T-cell (primary cell): Measurements from ENCODE around the gene CDH13. TPM values are rescaled to one million over a fixed set of nuclear protein-coding genes. Genes with fewer than 3 reads are reported as not detected.

Source experiments
- ATAC-seq, 4 experiments: fragments of 200-7000 bp in 3 of 4; fragments of 150-1000 bp in 1 of 4; cut with Tn5 transposase; replicated peaks in 1 of 4; 1 replicate in 3 of 4; 2 replicates in 1 of 4; pipeline ENCODE4 v1.10.0; 2021; ENCODE audit warnings: moderate library complexity in 3 of 4, mild to moderate bottlenecking in 2 of 4, moderate number of reproducible peaks in 1 of 4
- CTCF ChIA-PET, 2 donors: fragments of 300-600 bp; sonication (Branson Sonifier 250); formaldehyde crosslinking; loops; one replicate each; lab custom pipeline; 2022; ENCODE audit warnings: antibody characterized with exemption in 2 of 2; lab: Charles Lee
- POLR2A ChIA-PET, 2 donors: fragments of 300-600 bp; sonication (Branson Sonifier 250); formaldehyde crosslinking; loops; one replicate each; lab custom pipeline; 2022; ENCODE audit warnings: antibody characterized with exemption in 2 of 2; lab: Charles Lee
- DNase-seq, 35 experiments: peaks; one replicate each; pipeline versions ENCODE4 v3.0.0 to v3.0.0-alpha.2; 2013 to 2023
- H3K27ac ChIP-seq: one replicate; pipeline ENCODE4 v1.5.1; 2013; ENCODE audit warnings: low read length
- H3K27me3 ChIP-seq, 2 experiments: replicated peaks in 1 of 2; 1 replicate in 1 of 2; 2 replicates in 1 of 2; pipeline versions ENCODE4 v1.6.1 to v1.7.0; 2013; ENCODE audit warnings: low read length in 1 of 2, mixed read lengths in 1 of 2; ENCODE audit not compliant: control insufficient read depth in 2 of 2, insufficient read depth in 2 of 2; ENCODE audit errors: extremely low read depth in 1 of 2
- H3K36me3 ChIP-seq, 2 donors: 1 replicate in 1 of 2; 2 replicates in 1 of 2; pipeline versions ENCODE4 v1.6.1 to v1.7.0; 2013; ENCODE audit warnings: low read length in 1 of 2; ENCODE audit not compliant: control insufficient read depth in 2 of 2, insufficient read depth in 1 of 2; ENCODE audit errors: extremely low read depth in 1 of 2
- H3K4me1 ChIP-seq, 2 experiments: 1 replicate in 1 of 2; 2 replicates in 1 of 2; pipeline versions ENCODE4 v1.6.1 to v1.7.0; 2013; ENCODE audit warnings: low read length in 2 of 2, mixed read lengths in 1 of 2; ENCODE audit not compliant: insufficient read depth in 2 of 2, control insufficient read depth in 1 of 2; ENCODE audit errors: extremely low read depth in 1 of 2
- H3K4me3 ChIP-seq, 2 donors: 1 replicate in 1 of 2; 2 replicates in 1 of 2; pipeline versions ENCODE4 v1.5.1 to v1.7.0; 2013; ENCODE audit warnings: mild to moderate bottlenecking in 2 of 2, low read length in 1 of 2, moderate library complexity in 1 of 2; ENCODE audit not compliant: control insufficient read depth in 1 of 2; ENCODE audit errors: extremely low read depth in 1 of 2
- H3K9me3 ChIP-seq: 2 replicates; pipeline ENCODE4 v1.7.0; 2013
- H3K27ac Mint-ChIP-seq, 2 donors: one replicate each; pipeline ENCODE4 v1.8.0; 2020 to 2021; ENCODE audit warnings: mild to moderate bottlenecking in 2 of 2, mixed read lengths in 2 of 2
- H3K27me3 Mint-ChIP-seq, 2 donors: one replicate each; pipeline ENCODE4 v1.8.0; 2021 to 2022; ENCODE audit warnings: mixed read lengths in 2 of 2
- H3K36me3 Mint-ChIP-seq: one replicate; pipeline ENCODE4 v1.8.0; 2021; ENCODE audit warnings: mixed read lengths
- H3K4me1 Mint-ChIP-seq, 3 donors: one replicate each; pipeline ENCODE4 v1.8.0; 2020 to 2022; ENCODE audit warnings: mixed read lengths in 3 of 3, mild to moderate bottlenecking in 1 of 3
- H3K4me3 Mint-ChIP-seq, 3 donors: one replicate each; pipeline ENCODE4 v1.8.0; 2020 to 2022; ENCODE audit warnings: mild to moderate bottlenecking in 3 of 3, mixed read lengths in 3 of 3, moderate library complexity in 3 of 3
- H3K9me3 Mint-ChIP-seq, 3 donors: one replicate each; pipeline ENCODE4 v1.8.0; 2020 to 2022; ENCODE audit warnings: mixed read lengths in 3 of 3
- WGBS: methylation state at CpG from one replicate; pipeline ENCODE4 v1.1.5; 2013; ENCODE audit warnings: missing lambda C conversion rate; ENCODE audit not compliant: insufficient coverage; 5-methylcytosine and 5-hydroxymethylcytosine counted together
- total RNA-seq, 35 experiments: library from RNA in 6 of 35; stranded (reverse) in 6 of 35; fragments of 120-200 nt in 1 of 35; gene quantifications; one replicate each; pipeline versions ENCODE4 v1.2.1 to v1.2.4 and lab custom pipeline; 2013 to 2026

Gene CDH13
- total RNA-seq, 5 donors from 2014 or later (not counting 1 experiment from before 2014, with no cell fraction given): not detected

- H3K27ac ChIP-seq: no peak overlapping the region
- no peaks in the 10 kb centered on the region for H3K36me3 Mint-ChIP-seq
- WGBS: 80% methylated on average over 1 of the region's 2 CpGs
- H3K9me3 ChIP-seq: no peaks in the 10 kb centered on the region
- ChIA-PET POLR2A (no interaction called here), CTCF (no interaction called here)
- no peak overlapping the region for H3K27ac Mint-ChIP-seq
- peaks cover 0 to 4% (median 0%) of the 10 kb centered on the region in 3 donors for H3K9me3 Mint-ChIP-seq
- H3K36me3 ChIP-seq: no peaks in the 10 kb centered on the region
- no peaks in the 10 kb centered on the region for H3K4me1 ChIP-seq
- ATAC-seq (no peak), DNase-seq (no peak)
- no peaks in the 10 kb centered on the region for H3K27me3 ChIP-seq
- no peak overlapping the region for H3K4me3 ChIP-seq
- H3K4me1 Mint-ChIP-seq: no peaks in the 10 kb centered on the region
- peaks cover 0 to 10% of the 10 kb centered on the region in 2 donors for H3K27me3 Mint-ChIP-seq
- H3K4me3 Mint-ChIP-seq: no peak overlapping the region
Observed at GRCh38 chr16:82684256-82684655, 57.5 kb downstream of the CDH13 start.

DNA sequence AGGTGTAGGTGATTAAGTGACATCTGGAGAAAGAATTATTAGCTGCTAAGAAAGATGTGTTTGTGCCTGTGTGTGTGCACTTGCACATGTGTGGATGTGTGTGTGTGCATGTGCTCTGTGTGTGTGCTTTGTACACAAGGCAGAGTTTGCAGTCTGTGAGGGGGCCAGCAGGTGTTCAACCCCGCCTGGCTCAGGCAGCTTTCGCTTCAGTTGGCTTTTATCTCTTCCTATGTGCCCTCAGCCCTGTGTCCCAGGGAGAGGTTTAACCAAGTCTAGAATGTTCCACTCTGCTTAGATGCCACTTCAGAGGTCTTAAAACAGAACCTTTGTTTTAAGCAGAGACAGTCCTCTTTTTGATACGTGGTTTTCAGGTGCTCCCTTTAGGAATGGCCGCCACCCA is 58.8 kb downstream of the CDH13 start:
- H3K27me3 Mint-ChIP-seq: peaks cover 0 to 10% of the 10 kb centered on the region in 2 donors
- no peaks in the 10 kb centered on the region for H3K36me3 Mint-ChIP-seq
- no peaks in the 10 kb centered on the region for H3K36me3 ChIP-seq
- no peaks in the 10 kb centered on the region for H3K4me1 Mint-ChIP-seq
- DNase-seq: no peak
- H3K9me3 ChIP-seq: no peaks in the 10 kb centered on the region
- 71% methylated on average over 2 of the region's 4 CpGs for WGBS
- no peak for ATAC-seq
- no peaks in the 10 kb centered on the region for H3K4me1 ChIP-seq
- no peak overlapping the region for H3K27ac Mint-ChIP-seq
- ChIA-PET CTCF (no interaction called here), POLR2A (no interaction called here)
- H3K27me3 ChIP-seq: no peaks in the 10 kb centered on the region
- H3K9me3 Mint-ChIP-seq: peaks cover 0 to 4% (median 0%) of the 10 kb centered on the region in 3 donors
- no peak overlapping the region for H3K4me3 ChIP-seq
- no peak overlapping the region for H3K4me3 Mint-ChIP-seq
- no peak overlapping the region for H3K27ac ChIP-seq

DNA sequence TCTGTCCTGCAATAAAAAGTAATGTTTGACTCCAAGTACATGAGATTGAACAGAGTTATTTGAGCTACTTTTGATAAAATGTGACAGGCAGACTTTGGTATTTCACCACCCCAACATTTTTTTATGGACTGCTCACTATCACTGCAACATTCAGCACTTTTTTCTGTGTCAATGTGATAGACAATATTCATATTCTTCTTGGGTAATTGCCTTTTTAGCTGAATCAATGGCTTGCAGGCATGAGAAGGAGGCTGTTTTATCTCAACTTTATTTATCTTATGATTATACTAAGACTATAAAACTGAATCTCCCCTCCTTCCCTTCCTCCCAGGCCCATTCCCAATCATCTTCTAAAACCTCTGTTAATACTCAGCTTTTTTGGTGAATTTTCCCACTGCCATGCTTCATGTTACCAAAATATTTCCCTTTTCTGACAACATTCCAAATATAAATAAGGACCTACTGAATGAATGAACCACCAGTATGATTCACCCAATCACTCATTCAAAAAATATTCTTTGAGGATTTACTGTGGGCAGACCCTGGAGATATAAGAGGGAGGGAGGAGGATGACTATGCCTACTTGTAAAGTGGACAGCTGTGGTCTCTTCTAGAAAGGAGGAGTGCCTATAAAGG is 67.6 kb downstream of the CDH13 start:
- ChIA-PET CTCF (interaction anchor here in 1 of 2 donors (0.7 kb wide), 1 partner anchor 54 kb away, joined by 3 read pairs; no protein-coding TSS in a partner anchor), POLR2A (no interaction called here)
- Histone ChIP-seq H3K36me3 (no peaks in the 10 kb centered on the region), H3K9me3 (no peaks in the 10 kb centered on the region), H3K27me3 (peaks cover 0 to 2% of the 10 kb centered on the region in 2 experiments), H3K4me3 (no peak overlapping the region), H3K4me1 (no peaks in the 10 kb centered on the region), H3K27ac (no peak overlapping the region)
- ATAC-seq (no peak), DNase-seq (no peak)
- Mint-ChIP-seq H3K27ac (no peak overlapping the region), H3K27me3 (peaks cover 0 to 7% of the 10 kb centered on the region in 2 donors), H3K9me3 (no peaks in the 10 kb centered on the region), H3K4me3 (no peak overlapping the region), H3K4me1 (no peaks in the 10 kb centered on the region), H3K36me3 (no peaks in the 10 kb centered on the region)

- Mint-ChIP-seq H3K27me3 (peaks cover 0 to 7% of the 10 kb centered on the region in 2 donors), H3K9me3 (no peaks in the 10 kb centered on the region), H3K36me3 (no peaks in the 10 kb centered on the region), H3K4me3 (no peak overlapping the region), H3K27ac (no peak overlapping the region), H3K4me1 (peaks cover 0 to 3% (median 0%) of the 10 kb centered on the region in 3 donors)
- ATAC-seq: no peak
- Histone ChIP-seq H3K27me3 (peaks cover 0 to 2% of the 10 kb centered on the region in 2 experiments), H3K9me3 (no peaks in the 10 kb centered on the region), H3K27ac (no peak overlapping the region), H3K36me3 (no peaks in the 10 kb centered on the region), H3K4me3 (no peak overlapping the region), H3K4me1 (no peaks in the 10 kb centered on the region)
- CTCF ChIA-PET: no interaction called here
- POLR2A ChIA-PET: no interaction called here
- WGBS: 20% methylated on average over 1 of the region's 1 CpG
- no peak for DNase-seq
Observed at GRCh38 chr16:82695806-82696205, 69.0 kb downstream of the CDH13 start.

DNA sequence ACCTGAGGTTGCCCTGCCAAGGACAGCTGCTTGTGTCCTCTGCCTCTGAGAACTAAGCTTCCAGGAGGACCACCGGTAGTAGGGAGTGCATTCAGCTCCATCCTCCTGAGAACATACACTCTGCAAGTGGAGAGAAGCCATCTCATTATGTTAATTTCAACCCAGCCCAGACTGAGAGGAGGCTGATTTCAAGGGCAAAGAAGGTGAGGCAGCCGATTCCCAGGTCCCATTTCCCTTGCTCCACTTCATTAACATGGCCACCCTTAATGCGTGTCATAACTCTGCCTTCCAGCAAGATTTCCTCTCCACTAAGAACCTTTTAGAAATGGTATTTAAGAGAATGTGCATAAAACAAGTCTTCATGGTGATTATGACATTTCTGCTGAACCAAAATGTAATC is 72.5 kb downstream of the CDH13 start:
- Mint-ChIP-seq H3K27me3 (peaks cover 7 to 16% of the 10 kb centered on the region in 2 donors), H3K9me3 (no peaks in the 10 kb centered on the region), H3K36me3 (no peaks in the 10 kb centered on the region), H3K27ac (no peak overlapping the region), H3K4me1 (peaks cover 0 to 9% (median 0%) of the 10 kb centered on the region in 3 donors), H3K4me3 (no peak overlapping the region)
- Histone ChIP-seq H3K36me3 (no peaks in the 10 kb centered on the region), H3K4me1 (no peaks in the 10 kb centered on the region), H3K9me3 (no peaks in the 10 kb centered on the region), H3K27me3 (peaks cover 0 to 2% of the 10 kb centered on the region in 2 experiments), H3K4me3 (no peak overlapping the region), H3K27ac (no peak overlapping the region)
- CTCF ChIA-PET: no interaction called here
- DNase-seq: no peak
- WGBS: no CpG with 5 or more reads among the region's 3 CpGs
- no peak for ATAC-seq
- POLR2A ChIA-PET: interaction anchor here in 1 of 2 donors (0.6 kb wide), 1 partner anchor 39 kb away, joined by 3 read pairs; no protein-coding TSS in a partner anchor

DNA sequence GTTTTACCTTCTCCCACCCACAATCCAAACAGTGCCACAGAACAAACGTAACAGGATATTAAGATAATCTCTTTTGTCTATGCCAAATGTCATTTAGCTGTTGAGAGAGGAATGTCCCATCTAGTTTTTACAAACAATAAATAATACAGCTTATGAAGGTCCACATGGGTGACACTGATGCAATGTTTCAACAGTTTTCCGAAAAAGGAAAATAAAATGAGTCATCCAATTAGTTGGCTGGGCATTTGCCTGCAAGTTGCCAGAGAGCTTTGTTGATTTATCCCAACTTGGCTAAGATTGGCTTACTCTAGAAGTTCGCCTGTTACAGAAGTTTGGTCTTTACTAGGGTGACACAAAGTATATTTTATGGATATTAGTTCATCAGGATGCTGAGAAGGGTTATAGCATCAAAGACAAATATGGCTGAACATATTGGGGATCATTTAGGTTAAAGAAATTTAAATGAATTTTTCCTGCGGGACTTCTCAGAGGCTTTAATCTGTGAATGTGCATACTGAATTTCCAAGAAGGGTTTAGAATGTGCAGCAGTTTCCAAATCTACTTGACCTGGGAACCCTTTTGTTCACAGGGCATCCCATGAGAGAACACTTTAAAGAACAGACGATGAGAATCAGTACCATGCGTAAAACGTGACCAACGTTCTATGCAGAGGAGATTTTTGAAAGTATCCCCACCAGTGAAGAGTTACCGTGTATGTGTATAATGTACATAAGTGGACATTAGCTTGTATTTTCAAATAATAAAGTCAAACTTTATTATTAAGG is 73.1 kb downstream of the CDH13 start:
- ATAC-seq (no peak), DNase-seq (no peak)
- Histone ChIP-seq H3K27me3 (peaks cover 0 to 2% of the 10 kb centered on the region in 2 experiments), H3K27ac (no peak overlapping the region), H3K4me1 (no peaks in the 10 kb centered on the region), H3K4me3 (no peak overlapping the region), H3K36me3 (no peaks in the 10 kb centered on the region), H3K9me3 (no peaks in the 10 kb centered on the region)
- CTCF ChIA-PET: no interaction called here
- H3K27ac Mint-ChIP-seq: no peak overlapping the region
- no peak overlapping the region for H3K4me3 Mint-ChIP-seq
- H3K27me3 Mint-ChIP-seq: peaks cover 7 to 16% of the 10 kb centered on the region in 2 donors
- 91% methylated on average over 4 of the region's 9 CpGs for WGBS
- no peaks in the 10 kb centered on the region for H3K9me3 Mint-ChIP-seq
- no peaks in the 10 kb centered on the region for H3K36me3 Mint-ChIP-seq
- H3K4me1 Mint-ChIP-seq: peaks cover 0 to 9% (median 0%) of the 10 kb centered on the region in 3 donors
- POLR2A ChIA-PET: interaction anchor here in 1 of 2 donors (0.6 kb wide), 1 partner anchor 39 kb away, joined by 3 read pairs; no protein-coding TSS in a partner anchor
